BJ (cell line): Measurements from ENCODE around the gene VCX3A. TPM values are rescaled to one million over a fixed set of nuclear protein-coding genes. Genes with fewer than 3 reads are reported as not detected.
"Not testable (repeated sequence)": the region's sequence is repeated elsewhere in the genome, so short reads cannot be mapped to it uniquely, and the experiment has no call there.

Experiments used
- CTCF ChIA-PET: fragments of 350-600 bp; formaldehyde crosslinking; extraction: SDS; loops from one replicate; lab custom pipeline; 2021; ENCODE audit warnings: antibody characterized with exemption, inconsistent platforms; lab: Yijun Ruan, JAX
- POLR2A ChIA-PET: fragments of 300-600 bp; sonication (Branson Sonifier 250); formaldehyde crosslinking; extraction: SDS; loops from one replicate; lab custom pipeline; 2021; ENCODE audit warnings: antibody characterized with exemption; lab: Charles Lee
- DNase-seq: peaks from one replicate; pipeline ENCODE4 v3.0.0-alpha.2; 2011; ENCODE audit warnings: low read depth
- H3K27me3 ChIP-seq: 2 replicates; pipeline ENCODE4 v1.6.0; 2011; ENCODE audit warnings: low read length; ENCODE audit not compliant: control insufficient read depth, insufficient read depth
- H3K36me3 ChIP-seq: 2 replicates; pipeline ENCODE4 v1.5.1; 2011; ENCODE audit warnings: low read length; ENCODE audit not compliant: control insufficient read depth, insufficient read depth
- H3K4me3 ChIP-seq: 2 replicates; pipeline ENCODE4 v1.5.1; 2011; ENCODE audit warnings: low read depth, mild to moderate bottlenecking, control low read depth, low read length
- polyA minus RNA-seq: library from RNA; depleted of rRNA, polyadenylated mRNA; stranded (reverse); fragments of >200 nt; gene quantifications from 2 replicates; pipeline ENCODE4 v1.2.3, GENCODE V29; 2011; rRNA and poly(A)+ RNA removed
- polyA plus RNA-seq: library from polyadenylated mRNA; depleted of rRNA; stranded (reverse); fragments of >200 nt; gene quantifications from 2 replicates; pipeline ENCODE4 v1.2.3, GENCODE V29; 2011; rRNA removed
- TF ChIP-seq, protein P1 (sequence below): IDR thresholded peaks from 2 replicates; pipeline ENCODE4 v1.5.1; 2011; ENCODE audit warnings: low read depth, mild to moderate bottlenecking, control low read depth, inconsistent platforms, low read length, moderate library complexity; ENCODE audit not compliant: insufficient read depth

Gene VCX3A
- polyA plus RNA-seq (not detected in 2 replicates), polyA minus RNA-seq (not detected in 2 replicates)

DNA sequence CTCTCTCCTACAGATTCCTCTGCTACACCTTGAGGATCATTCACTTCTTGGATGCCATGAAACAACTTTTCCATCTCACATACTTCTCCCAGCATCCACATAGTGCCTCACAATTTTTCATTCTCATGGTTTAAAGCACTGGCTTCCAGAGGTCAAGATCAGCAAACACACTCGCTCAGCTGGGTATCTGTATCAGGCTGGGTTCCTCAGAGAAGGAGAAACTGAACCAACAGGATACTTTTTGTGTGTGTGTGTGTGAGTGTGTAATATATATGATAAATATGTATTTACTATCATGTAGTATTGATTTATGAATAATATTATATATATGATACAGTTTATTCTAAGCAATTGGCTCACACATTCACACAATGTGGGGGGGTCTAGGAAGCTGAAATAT, at the start of gene VCX3A:
TSS of gene VCX3A (minus strand) at position 101 of the 400 bp plus-strand sequence. CDS start 621 bp downstream, outside the sequence.
- H3K36me3 ChIP-seq, DNase-seq, POLR2A ChIA-PET, H3K27me3 ChIP-seq, H3K4me3 ChIP-seq, CTCF ChIA-PET: not testable (repeated sequence)

DNA sequence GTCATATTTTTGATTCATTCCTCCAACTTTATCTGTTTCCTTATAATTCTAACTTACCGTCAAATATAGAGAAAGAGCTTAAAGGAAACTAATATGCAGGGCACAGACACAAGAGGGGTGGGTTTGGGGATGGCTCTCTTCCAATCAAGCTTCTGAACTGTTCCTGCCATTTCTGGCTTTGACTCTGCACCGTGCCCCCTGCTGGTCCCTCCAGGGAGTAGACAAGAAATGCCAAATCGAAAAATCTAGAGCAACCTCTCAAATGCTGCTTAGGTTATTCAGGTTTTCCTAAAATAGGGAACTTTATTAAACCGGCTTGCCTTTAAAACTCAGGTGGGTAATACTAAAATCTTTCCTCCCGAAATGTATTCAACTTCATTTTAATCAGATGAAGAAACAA, 39.8 kb upstream of the VCX3A start:
- Histone ChIP-seq H3K4me3 (no peak overlapping the region), H3K27me3 (no peaks in the 10 kb centered on the region), H3K36me3 (no peaks in the 10 kb centered on the region)
- no peak for DNase-seq
- ChIA-PET POLR2A (no interaction called here), CTCF (no interaction called here)
- TF ChIP-seq, protein P1, sequence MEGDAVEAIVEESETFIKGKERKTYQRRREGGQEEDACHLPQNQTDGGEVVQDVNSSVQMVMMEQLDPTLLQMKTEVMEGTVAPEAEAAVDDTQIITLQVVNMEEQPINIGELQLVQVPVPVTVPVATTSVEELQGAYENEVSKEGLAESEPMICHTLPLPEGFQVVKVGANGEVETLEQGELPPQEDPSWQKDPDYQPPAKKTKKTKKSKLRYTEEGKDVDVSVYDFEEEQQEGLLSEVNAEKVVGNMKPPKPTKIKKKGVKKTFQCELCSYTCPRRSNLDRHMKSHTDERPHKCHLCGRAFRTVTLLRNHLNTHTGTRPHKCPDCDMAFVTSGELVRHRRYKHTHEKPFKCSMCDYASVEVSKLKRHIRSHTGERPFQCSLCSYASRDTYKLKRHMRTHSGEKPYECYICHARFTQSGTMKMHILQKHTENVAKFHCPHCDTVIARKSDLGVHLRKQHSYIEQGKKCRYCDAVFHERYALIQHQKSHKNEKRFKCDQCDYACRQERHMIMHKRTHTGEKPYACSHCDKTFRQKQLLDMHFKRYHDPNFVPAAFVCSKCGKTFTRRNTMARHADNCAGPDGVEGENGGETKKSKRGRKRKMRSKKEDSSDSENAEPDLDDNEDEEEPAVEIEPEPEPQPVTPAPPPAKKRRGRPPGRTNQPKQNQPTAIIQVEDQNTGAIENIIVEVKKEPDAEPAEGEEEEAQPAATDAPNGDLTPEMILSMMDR, result no peak

DNA sequence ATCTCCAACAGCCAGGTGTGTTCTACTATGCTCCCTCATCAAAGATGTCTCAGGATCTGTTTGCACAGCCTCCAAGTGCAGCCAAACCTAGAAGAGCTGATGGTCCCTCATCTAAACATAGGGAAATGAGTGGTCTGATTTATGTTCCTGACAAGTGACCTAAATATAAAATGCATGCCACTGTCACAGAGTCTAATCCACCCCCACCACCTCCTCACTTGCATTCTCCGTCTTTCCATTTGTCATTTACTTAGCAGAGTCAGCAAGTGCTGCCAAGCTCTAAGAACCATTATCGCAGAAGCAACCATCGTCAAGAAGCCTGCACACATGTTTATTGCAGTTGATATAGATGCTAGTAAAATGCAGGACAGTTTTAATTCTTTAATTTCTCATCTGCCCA, 33.1 kb upstream of the VCX3A start:
- TF ChIP-seq, protein P1, result no peak
- Histone ChIP-seq H3K27me3 (no peaks in the 10 kb centered on the region), H3K36me3 (no peaks in the 10 kb centered on the region), H3K4me3 (no peak overlapping the region)
- CTCF ChIA-PET, result no interaction called here
- POLR2A ChIA-PET, result no interaction called here
- DNase-seq, result no peak

DNA sequence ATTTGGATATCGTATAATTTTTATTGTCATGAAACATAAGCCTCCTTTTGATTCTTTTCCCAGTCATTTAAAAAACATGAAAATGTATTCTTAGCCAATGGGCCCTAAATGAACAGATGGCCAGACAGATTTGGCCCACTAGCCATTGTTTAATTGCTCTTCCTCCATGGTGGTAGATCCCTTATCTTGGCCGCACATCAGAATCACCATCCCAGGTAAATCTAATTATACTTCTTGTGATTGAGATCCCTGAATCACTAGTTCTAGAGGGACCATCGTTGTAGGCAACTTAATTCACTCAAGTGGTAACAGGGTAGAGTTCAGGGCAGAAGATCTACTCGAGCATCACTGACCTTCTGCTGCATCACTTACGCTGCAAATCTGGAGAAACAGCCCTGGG, 24.1 kb upstream of the VCX3A start:
- POLR2A ChIA-PET, result no interaction called here
- no peak overlapping the region for H3K4me3 ChIP-seq
- H3K36me3 ChIP-seq, result no peaks in the 10 kb centered on the region
- no peaks in the 10 kb centered on the region for H3K27me3 ChIP-seq
- CTCF ChIA-PET, result no interaction called here
- TF ChIP-seq, protein P1, result no peak
- DNase-seq, result no peak

DNA sequence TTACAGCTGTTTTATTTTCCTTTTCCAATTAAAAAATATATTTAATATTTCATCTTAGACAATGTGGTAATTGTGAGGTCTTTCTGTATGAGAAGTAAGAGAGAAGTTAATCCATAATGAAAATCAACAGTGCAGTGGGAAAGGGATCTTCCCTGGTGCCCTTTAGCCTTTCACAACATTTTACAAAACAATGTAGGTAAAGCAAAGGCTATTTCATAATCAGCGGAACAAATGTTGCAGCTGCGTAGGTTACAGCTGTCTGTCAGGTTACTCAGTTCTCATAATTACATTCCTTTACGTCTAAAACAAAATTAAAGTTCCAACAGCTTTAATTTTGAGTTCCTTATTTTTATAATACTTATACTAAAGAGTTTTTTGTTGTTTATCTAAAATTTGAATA, 22.8 kb upstream of the VCX3A start:
- TF ChIP-seq, protein P1, result no peak
- Histone ChIP-seq H3K27me3 (no peaks in the 10 kb centered on the region), H3K36me3 (no peaks in the 10 kb centered on the region), H3K4me3 (no peak overlapping the region)
- ChIA-PET CTCF (no interaction called here), POLR2A (no interaction called here)
- DNase-seq, result no peak

DNA sequence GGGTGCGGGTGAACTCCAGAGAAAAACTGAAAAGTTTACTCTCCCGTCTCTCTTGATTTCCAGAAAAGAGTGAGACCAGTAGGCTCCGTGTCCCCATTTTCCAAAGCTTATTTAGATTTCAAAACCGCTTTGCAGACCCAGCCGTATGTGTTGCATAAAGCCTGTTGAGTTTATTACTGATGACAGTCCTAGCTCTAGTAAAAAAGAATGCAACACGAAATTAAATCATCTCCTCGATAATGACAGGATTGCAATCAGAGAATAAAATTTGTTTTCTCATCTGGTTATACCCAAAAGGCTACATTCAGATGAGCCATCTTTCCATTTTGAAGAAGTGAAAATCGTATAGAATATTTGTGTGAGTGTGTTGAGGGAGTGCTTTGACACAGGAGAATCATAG, 16.1 kb upstream of the VCX3A start:
- ChIA-PET POLR2A (no interaction called here), CTCF (no interaction called here)
- Histone ChIP-seq H3K27me3 (no peaks in the 10 kb centered on the region), H3K36me3 (no peaks in the 10 kb centered on the region), H3K4me3 (no peak overlapping the region)
- DNase-seq, result no peak
- TF ChIP-seq, protein P1, result no peak
